ENCODE data around the gene NOSTRIN.

DNA sequence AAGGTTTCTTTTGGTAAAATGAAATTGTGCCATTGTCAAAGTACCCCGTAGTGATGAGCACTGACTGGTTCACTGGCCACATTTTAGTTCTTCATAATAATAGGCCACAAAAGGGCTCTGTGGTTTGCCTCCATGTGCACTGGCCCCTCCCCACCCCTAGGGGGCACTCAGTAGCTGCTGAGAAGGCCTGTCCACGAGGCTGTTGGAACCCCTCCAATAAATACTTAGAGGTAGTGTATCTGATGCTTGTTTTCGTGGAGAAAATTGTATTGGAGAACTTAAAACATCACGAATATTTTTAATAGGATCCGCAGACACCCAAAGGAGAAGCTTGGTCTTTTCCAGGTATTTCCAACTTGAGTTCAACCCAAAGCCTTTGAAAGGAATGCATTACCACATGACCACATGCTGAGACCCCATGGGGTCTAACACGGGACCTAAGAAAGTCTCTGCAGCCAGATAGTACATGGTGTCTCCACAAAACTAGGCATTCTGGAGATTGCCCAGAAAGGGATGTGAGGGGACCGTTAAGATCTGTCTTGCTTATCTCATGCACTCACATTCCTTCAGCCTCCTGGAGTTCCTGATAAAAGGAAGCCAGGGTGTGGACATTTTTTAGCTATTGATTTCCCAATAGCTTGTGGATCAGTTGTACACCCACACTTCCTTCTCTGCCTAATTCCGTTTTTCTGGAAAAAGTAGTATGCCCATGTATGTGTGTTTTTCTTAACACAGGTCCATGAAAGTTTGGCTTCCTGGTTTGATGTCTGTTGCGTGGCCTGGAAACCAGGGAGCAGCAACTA is 28.5 kb upstream of the NOSTRIN start:
- peak; percentile 93 to 96 for TF ChIP-seq CTCF (IDR thresholded peaks at IDR 0.05; ENCODE audit: extremely low read depth in 1 of 2, insufficient read depth in 1 of 2, low read depth in 1 of 2, low read length in 2 of 2)
- TF ChIP-seq POLR2A (IDR thresholded peaks at IDR 0.05; ENCODE audit: low read depth, low read length), result no peak
- TF ChIP-seq FOS (IDR thresholded peaks at IDR 0.05; ENCODE audit: borderline replicate concordance, insufficient read depth, low read length), result no peak
- TF ChIP-seq POLR2AphosphoS5 (IDR thresholded peaks at IDR 0.05; ENCODE audit: insufficient read depth, low read depth, low read length), result no peak
- no peak for TF ChIP-seq EZH2 (IDR thresholded peaks at IDR 0.05; ENCODE audit: borderline replicate concordance, low read depth, low read length, severe bottlenecking)
